Endothelial cell of umbilical vein (primary cell): Measurements from ENCODE around the gene C1orf167. TPM values are rescaled to one million over a fixed set of nuclear protein-coding genes. Genes with fewer than 3 reads are reported as not detected.

ENCODE experiments used
- BruUV-seq: library from RNA; stranded (reverse); fragments of 400-500 nt; replicated peaks from 2 replicates; lab custom pipeline; 2021; lab: Mats Ljungman, UMichigan
- CTCF ChIA-PET: fragments of 300-600, 350-600 bp; sonication (Branson Sonifier 250); formaldehyde crosslinking; loops from one replicate; lab custom pipeline; 2021; ENCODE audit warnings: antibody characterized with exemption, inconsistent platforms; lab: Charles Lee
- POLR2A ChIA-PET: fragments of 300-600, 350-600 bp; sonication (Branson Sonifier 250); formaldehyde crosslinking; loops from one replicate; lab custom pipeline; 2021; ENCODE audit warnings: antibody characterized with exemption, inconsistent platforms; lab: Charles Lee
- DNase-seq: peaks from one replicate; pipeline ENCODE4 v3.0.0-alpha.2; 2011; ENCODE audit warnings: low read depth, low spot score
- FAIRE-seq: peaks from 2 replicates; lab custom pipeline; 2011; peaks lifted over from hg19 to GRCh38; lab: Jason Lieb, UNC
- H2AFZ ChIP-seq: 2 replicates; pipeline ENCODE4 v1.6.0; 2012; ENCODE audit warnings: low read depth, low read length, control low read depth, inconsistent platforms
- H3K27ac ChIP-seq: 2 replicates; pipeline ENCODE4 v1.5.1; 2011; ENCODE audit warnings: low read depth, mild to moderate bottlenecking, control low read depth, low read length, moderate library complexity; ENCODE audit not compliant: insufficient read depth
- H3K27me3 ChIP-seq, 2 experiments: 2 replicates each; pipeline versions ENCODE4 v1.6.0 to v1.6.1; 2011; ENCODE audit warnings: low read length in 2 of 2, mixed read lengths in 1 of 2; ENCODE audit not compliant: control insufficient read depth in 2 of 2, insufficient read depth in 2 of 2
- H3K36me3 ChIP-seq, 2 experiments: 2 replicates in 1 of 2; 3 replicates in 1 of 2; pipeline ENCODE4 v1.5.1; 2011; ENCODE audit warnings: low read length in 2 of 2, mild to moderate bottlenecking in 1 of 2, moderate library complexity in 1 of 2; ENCODE audit not compliant: control insufficient read depth in 2 of 2, insufficient read depth in 2 of 2; ENCODE audit errors: extremely low read depth in 1 of 2
- H3K4me1 ChIP-seq: 3 replicates; pipeline ENCODE4 v1.5.1; 2011; ENCODE audit warnings: mild to moderate bottlenecking, low read length; ENCODE audit not compliant: control insufficient read depth, insufficient read depth; ENCODE audit errors: extremely low read depth
- H3K4me2 ChIP-seq: 2 replicates; pipeline ENCODE4 v1.6.1; 2011; ENCODE audit warnings: low read length, control low read depth, mixed read lengths; ENCODE audit not compliant: insufficient read depth
- H3K4me3 ChIP-seq, 3 experiments: fragments of 200-600 bp in 1 of 3; sonication (generic), shearing (Covaris generic) in 1 of 3; replicated peaks in 1 of 3; 2 replicates each; pipeline ENCODE4 v1.5.1; 2011 to 2016; ENCODE audit warnings: control low read depth in 3 of 3, low read length in 3 of 3, mild to moderate bottlenecking in 2 of 3, inconsistent platforms in 1 of 3, low read depth in 1 of 3, moderate library complexity in 1 of 3; ENCODE audit not compliant: insufficient read depth in 1 of 3
- H3K79me2 ChIP-seq: 2 replicates; pipeline ENCODE4 v1.6.0; 2012; ENCODE audit warnings: low read length, inconsistent platforms; ENCODE audit not compliant: control insufficient read depth, insufficient read depth
- H3K9ac ChIP-seq: replicated peaks from 2 replicates; pipeline ENCODE3; 2011; ENCODE audit warnings: low read length, control low read depth; ENCODE audit not compliant: insufficient read depth; ENCODE audit errors: extremely low read depth
- H3K9me1 ChIP-seq: replicated peaks from 3 replicates; pipeline ENCODE4 v1.6.0; 2011; ENCODE audit warnings: mild to moderate bottlenecking, low read length; ENCODE audit not compliant: control insufficient read depth, insufficient read depth; ENCODE audit errors: extremely low read depth
- H3K9me3 ChIP-seq: replicated peaks from 2 replicates; pipeline ENCODE4 v1.5.1; 2012; ENCODE audit warnings: low read length, inconsistent platforms; ENCODE audit not compliant: control insufficient read depth, insufficient read depth
- H4K20me1 ChIP-seq: replicated peaks from 2 replicates; pipeline ENCODE3; 2011; ENCODE audit warnings: mild to moderate bottlenecking, low read length; ENCODE audit not compliant: control insufficient read depth, insufficient read depth; ENCODE audit errors: extremely low read depth
- MYC ChIP-seq: IDR thresholded peaks from one replicate; pipeline ENCODE4 v1.6.1; 2011; ENCODE audit warnings: mild to moderate bottlenecking, low read depth, low read length
- POLR2A ChIP-seq: IDR thresholded peaks from 2 replicates; pipeline ENCODE4 v1.6.1; 2012; ENCODE audit warnings: low read depth, mild to moderate bottlenecking, control low read depth, low read length
- dilution Hi-C: fragments of 300-500 bp; cut with MboI; formaldehyde crosslinking; loops from one replicate; pipeline ENCODE4 v1.15.0; 2019; ENCODE audit warnings: low sequenced_read_pairs; ENCODE audit not compliant: extremely low pct_ligation_motif_present
- intact Hi-C: fragments of 100-400 bp; cut with micrococcal nuclease; formaldehyde crosslinking; loops from one replicate; pipeline ENCODE4 v1.10.0; 2022
- polyA plus RNA-seq, 4 experiments: library from polyadenylated mRNA; depleted of rRNA in 3 of 4; stranded (reverse) in 3 of 4; unstranded in 1 of 4; fragments of >200 nt; gene quantifications; 2 replicates each; pipeline versions ENCODE4 v1.2.1 to v1.2.3, GENCODE V29; 2011 to 2012; ENCODE audit warnings: missing spikeins in 1 of 4
- total RNA-seq: library from RNA; stranded (reverse); gene quantifications from 2 replicates; pipeline ENCODE4 v1.2.3, GENCODE V29; 2021
- TF ChIP-seq, protein P1 (sequence below), 2 donors: IDR thresholded peaks; 1 replicate in 1 of 2; 2 replicates in 1 of 2; pipeline ENCODE4 v1.5.1; 2011; ENCODE audit warnings: low read length in 2 of 2, mild to moderate bottlenecking in 2 of 2, moderate library complexity in 2 of 2, control low read depth in 1 of 2, inconsistent platforms in 1 of 2, low read depth in 1 of 2; ENCODE audit not compliant: insufficient read depth in 1 of 2; ENCODE audit errors: extremely low read depth in 1 of 2

The C1orf167 gene
- total and polyA plus RNA-seq, 2 donors (not counting 3 experiments of a cell fraction or from before 2014, with no cell fraction given): not detected

DNA sequence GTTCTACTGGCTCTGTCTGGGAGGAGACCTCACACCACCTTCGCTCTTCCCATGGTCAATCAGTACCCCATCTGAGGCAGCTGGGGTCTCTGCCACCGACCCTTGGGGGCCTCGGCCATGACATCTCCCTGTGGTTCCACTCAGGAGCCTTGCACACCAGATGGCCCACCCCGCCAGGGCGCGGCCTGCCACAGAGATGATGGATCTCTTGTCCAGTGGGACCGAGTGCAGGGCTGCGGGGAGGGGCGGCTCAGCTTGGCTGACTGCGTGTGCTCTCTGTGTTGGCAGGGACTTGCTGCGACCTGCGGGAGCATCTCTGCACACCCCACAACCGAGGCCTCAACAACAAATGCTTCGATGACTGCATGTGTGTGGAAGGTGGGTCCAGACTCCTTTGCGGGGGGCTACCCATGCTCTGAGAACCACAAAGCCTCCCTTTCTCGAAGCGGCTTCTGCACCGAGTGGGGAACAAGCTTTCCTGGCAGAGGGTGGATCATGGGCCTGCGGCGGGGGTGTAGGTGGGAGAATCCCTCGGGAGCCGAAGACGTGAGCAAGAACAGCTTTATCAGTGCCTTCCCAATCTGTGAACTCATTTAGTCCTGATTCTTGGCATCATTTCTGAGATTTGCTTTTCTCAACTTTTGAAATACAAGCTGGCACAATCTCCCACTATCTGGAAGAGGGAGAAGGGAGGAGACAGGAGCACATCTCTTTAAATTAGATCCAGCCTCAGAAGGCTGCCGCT is 47.0 kb upstream of the C1orf167 start:
- Histone ChIP-seq H3K36me3 (no peaks in the 10 kb centered on the region), H3K4me3 (no peak overlapping the region), H3K79me2 (no peaks in the 10 kb centered on the region), H3K9me3 (no peaks in the 10 kb centered on the region), H2AFZ (no peak overlapping the region), H3K9me1 (no peaks in the 10 kb centered on the region), H3K27ac (no peak overlapping the region), H3K4me1 (peaks cover 4% of the 10 kb centered on the region), H4K20me1 (no peaks in the 10 kb centered on the region), H3K9ac (no peak overlapping the region), H3K27me3 (no peaks in the 10 kb centered on the region), H3K4me2 (no peak overlapping the region)
- BruUV-seq: no TSS peak
- dilution Hi-C loops: no loop called here
- FAIRE-seq (no peak), DNase-seq (no peak)
- POLR2A ChIA-PET: interaction anchor here (0.6 kb wide), 1 partner anchor 447 kb away, joined by 3 read pairs; no protein-coding TSS in a partner anchor
- TF ChIP-seq POLR2A: no peak
- TF ChIP-seq, protein P1, sequence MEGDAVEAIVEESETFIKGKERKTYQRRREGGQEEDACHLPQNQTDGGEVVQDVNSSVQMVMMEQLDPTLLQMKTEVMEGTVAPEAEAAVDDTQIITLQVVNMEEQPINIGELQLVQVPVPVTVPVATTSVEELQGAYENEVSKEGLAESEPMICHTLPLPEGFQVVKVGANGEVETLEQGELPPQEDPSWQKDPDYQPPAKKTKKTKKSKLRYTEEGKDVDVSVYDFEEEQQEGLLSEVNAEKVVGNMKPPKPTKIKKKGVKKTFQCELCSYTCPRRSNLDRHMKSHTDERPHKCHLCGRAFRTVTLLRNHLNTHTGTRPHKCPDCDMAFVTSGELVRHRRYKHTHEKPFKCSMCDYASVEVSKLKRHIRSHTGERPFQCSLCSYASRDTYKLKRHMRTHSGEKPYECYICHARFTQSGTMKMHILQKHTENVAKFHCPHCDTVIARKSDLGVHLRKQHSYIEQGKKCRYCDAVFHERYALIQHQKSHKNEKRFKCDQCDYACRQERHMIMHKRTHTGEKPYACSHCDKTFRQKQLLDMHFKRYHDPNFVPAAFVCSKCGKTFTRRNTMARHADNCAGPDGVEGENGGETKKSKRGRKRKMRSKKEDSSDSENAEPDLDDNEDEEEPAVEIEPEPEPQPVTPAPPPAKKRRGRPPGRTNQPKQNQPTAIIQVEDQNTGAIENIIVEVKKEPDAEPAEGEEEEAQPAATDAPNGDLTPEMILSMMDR (IDR thresholded peaks at IDR 0.05; ENCODE audit: extremely low read depth in 1 of 2, insufficient read depth in 1 of 2, low read depth in 1 of 2, low read length in 2 of 2): no peak
- no peak for TF ChIP-seq MYC
- CTCF ChIA-PET: interaction anchor here (0.9 to 9.8 kb wide), 8 partner anchors 51 to 678 kb away, joined by 3 to 170 read pairs (median 6); partner anchors contain the start of gene FBXO6
- intact Hi-C loops: loop anchor here (5.0 kb wide), 1 partner anchor 33 kb away; the partner anchor contains the start of gene MAD2L2
